Thyroid gland (tissue), 4 donors: Measurements from ENCODE around the gene CCND2. TPM values are rescaled to one million over a fixed set of nuclear protein-coding genes. Genes with fewer than 3 reads are reported as not detected.
A peak's percentile ranks its signal among the peaks of the same experiment; 100 is the strongest.

Source experiments
- DNase-seq, 2 donors: peaks; one replicate each; pipeline ENCODE4 v3.0.0-alpha.2; 2019
- H3K27ac ChIP-seq, 3 donors: fragments of 200-600 bp; sonication (generic); 1 replicate in 2 of 3; 2 replicates in 1 of 3; pipeline ENCODE4 v1.5.1; 2016 to 2019; ENCODE audit warnings: mild to moderate bottlenecking in 1 of 3, moderate library complexity in 1 of 3
- H3K27me3 ChIP-seq: fragments of 200-600 bp; sonication (generic); one replicate; pipeline ENCODE4 v1.5.1; 2019
- H3K36me3 ChIP-seq, 2 donors: fragments of 200-600 bp; sonication (generic); one replicate each; pipeline ENCODE4 v1.5.1; 2016 to 2019
- H3K4me1 ChIP-seq, 2 donors: fragments of 200-600 bp; sonication (generic); one replicate each; pipeline ENCODE4 v1.5.1; 2017 to 2019
- H3K4me3 ChIP-seq, 3 donors: fragments of 200-600 bp; sonication (generic); replicated peaks in 1 of 3; 1 replicate in 2 of 3; 2 replicates in 1 of 3; pipeline ENCODE4 v1.5.1; 2016; ENCODE audit warnings: mild to moderate bottlenecking in 1 of 3
- H3K9me3 ChIP-seq: fragments of 200-600 bp; sonication (generic); one replicate; pipeline ENCODE4 v1.5.1; 2017
- CTCF ChIP-seq, 6 experiments: fragments of 200-600 bp in 3 of 6; fragments of 450-650 bp in 3 of 6; sonication (generic) in 3 of 6; IDR thresholded peaks; one replicate each; pipeline ENCODE4 v1.5.1; 2016 to 2019; ENCODE audit warnings: antibody characterized with exemption in 6 of 6, mild to moderate bottlenecking in 2 of 6, inconsistent platforms in 1 of 6, moderate library complexity in 1 of 6
- POLR2A ChIP-seq, 2 donors: fragments of 450-650 bp; IDR thresholded peaks; one replicate each; pipeline ENCODE4 v1.6.1; 2017; ENCODE audit warnings: antibody characterized with exemption in 2 of 2, mild to moderate bottlenecking in 2 of 2, moderate library complexity in 1 of 2
- WGBS, 2 donors: methylation state at CpG; one replicate each; pipeline ENCODE4 v1.1.5; 2017; 5-methylcytosine and 5-hydroxymethylcytosine counted together
- intact Hi-C: fragments of 100-400 bp; cut with DNase I; formaldehyde crosslinking; loops from one replicate; pipeline ENCODE4 v1.15.1; 2023
- total RNA-seq, 4 donors: library from RNA; depleted of rRNA; stranded (reverse); fragments of >200 nt; gene quantifications; one replicate each; pipeline ENCODE4 v1.2.3, GENCODE V29; 2016

CCND2 gene
- total RNA-seq, 4 donors from 2014 or later = 81.4 to 135 (median 122) TPM

GRCh38 chr12:4303750-4304149, 30.2 kb downstream of the CCND2 start:
- Histone ChIP-seq H3K36me3 (peaks cover 25 to 39% of the 10 kb centered on the region in 2 donors), H3K9me3 (no peaks in the 10 kb centered on the region), H3K4me1 (peaks cover 3 to 10% of the 10 kb centered on the region in 2 donors), H3K27me3 (no peaks in the 10 kb centered on the region), H3K27ac (no peak overlapping the region), H3K4me3 (no peak overlapping the region)
- intact Hi-C loops = no loop called here
- TF ChIP-seq POLR2A (IDR thresholded peaks at IDR 0.05) (no peak), CTCF (IDR thresholded peaks at IDR 0.05) (no peak)
- WGBS, 2 donors = 89 to 100% methylated on average over 3 of the region's 3 CpGs
- no peak for DNase-seq

GRCh38 chr12:4307593-4308333, 34.2 kb downstream of the CCND2 start:
- no peaks in the 10 kb centered on the region for H3K9me3 ChIP-seq
- peaks cover 3 to 10% of the 10 kb centered on the region in 2 donors for H3K4me1 ChIP-seq
- no peaks in the 10 kb centered on the region for H3K27me3 ChIP-seq
- H3K27ac ChIP-seq = no peak overlapping the region
- no peak overlapping the region for H3K4me3 ChIP-seq
- intact Hi-C loops = no loop called here
- TF ChIP-seq CTCF (IDR thresholded peaks at IDR 0.05) (peak; percentile 36 to 79 (median 70)), POLR2A (IDR thresholded peaks at IDR 0.05) (no peak)
- peak; percentile 77 to 88 for DNase-seq
- peaks cover 0 to 19% of the 10 kb centered on the region in 2 donors for H3K36me3 ChIP-seq
- WGBS, 2 donors = 26 to 37% methylated on average over 16 to 25 of the region's 25 CpGs

- no peak for TF ChIP-seq CTCF (IDR thresholded peaks at IDR 0.05)
- no peak for TF ChIP-seq POLR2A (IDR thresholded peaks at IDR 0.05)
- 68 to 86% methylated on average over 14 of the region's 14 CpGs for WGBS, 2 donors
- Histone ChIP-seq H3K36me3 (peaks cover 0 to 14% of the 10 kb centered on the region in 2 donors), H3K4me1 (peaks cover 3 to 10% of the 10 kb centered on the region in 2 donors), H3K27me3 (no peaks in the 10 kb centered on the region), H3K4me3 (no peak overlapping the region), H3K9me3 (no peaks in the 10 kb centered on the region), H3K27ac (no peak overlapping the region)
- intact Hi-C loops = no loop called here
- peak in 1 of 2 donors; percentile 23 for DNase-seq
Measured at GRCh38 chr12:4308334-4308950, 34.9 kb downstream of the CCND2 start.

- H3K27me3 ChIP-seq = no peaks in the 10 kb centered on the region
- no peaks in the 10 kb centered on the region for H3K36me3 ChIP-seq
- H3K4me1 ChIP-seq = peaks cover 3 to 10% of the 10 kb centered on the region in 2 donors
- 90 to 95% methylated on average over 5 of the region's 5 CpGs for WGBS, 2 donors
- no peak for DNase-seq
- no peak overlapping the region for H3K4me3 ChIP-seq
- no peaks in the 10 kb centered on the region for H3K9me3 ChIP-seq
- TF ChIP-seq CTCF (IDR thresholded peaks at IDR 0.05) = no peak
- no peak for TF ChIP-seq POLR2A (IDR thresholded peaks at IDR 0.05)
- no peak overlapping the region for H3K27ac ChIP-seq
- intact Hi-C loops = no loop called here
Measured at GRCh38 chr12:4311776-4312175, 38.2 kb downstream of the CCND2 start.

GRCh38 chr12:4312251-4312650, 38.7 kb downstream of the CCND2 start:
- no peak overlapping the region for H3K27ac ChIP-seq
- H3K9me3 ChIP-seq = no peaks in the 10 kb centered on the region
- 95 to 96% methylated on average over 2 of the region's 2 CpGs for WGBS, 2 donors

More at GRCh38 chr12:4312251-4312650, 38.7 kb downstream of the CCND2 start:
- peaks cover 3 to 10% of the 10 kb centered on the region in 2 donors for H3K4me1 ChIP-seq
- intact Hi-C loops = no loop called here
- H3K4me3 ChIP-seq = no peak overlapping the region
- DNase-seq = no peak
- H3K36me3 ChIP-seq = no peaks in the 10 kb centered on the region
- H3K27me3 ChIP-seq = no peaks in the 10 kb centered on the region
- no peak for TF ChIP-seq POLR2A (IDR thresholded peaks at IDR 0.05)
- TF ChIP-seq CTCF (IDR thresholded peaks at IDR 0.05) = no peak
